GM20000 (cell line): ENCODE results near the gene GALK2.
A peak's percentile ranks its signal among the peaks of the same experiment; 100 is the strongest.

Experiments
- DNase-seq: peaks from one replicate; pipeline ENCODE4 v3.0.0; 2012; ENCODE audit warnings: low spot score
- TF ChIP-seq, protein P1 (sequence below): IDR thresholded peaks from 2 replicates; pipeline ENCODE4 v1.5.1; 2012; ENCODE audit warnings: mild to moderate bottlenecking, control low read depth; ENCODE audit errors: extremely low read depth, missing control alignments

The GALK2 gene

DNA sequence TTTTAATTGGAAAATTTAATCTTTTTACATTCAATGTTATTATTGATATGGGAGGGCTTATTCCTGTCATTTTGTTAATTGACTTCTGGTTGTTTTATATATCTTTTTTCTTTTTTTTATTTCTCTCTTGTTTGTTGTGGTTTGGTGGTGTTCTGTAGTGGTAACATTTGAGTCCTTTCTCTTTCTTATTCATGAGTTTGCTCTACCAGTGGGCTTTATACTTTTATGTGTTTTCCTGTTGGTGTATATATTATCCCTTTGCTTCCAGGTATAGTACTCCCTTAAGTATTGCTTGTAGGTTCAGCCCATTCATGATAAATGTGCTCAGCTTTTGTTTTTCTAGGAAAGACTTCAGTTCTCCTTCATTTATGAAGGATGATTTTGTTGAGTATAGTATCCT is 57.6 kb downstream of the GALK2 start:
- TF ChIP-seq, protein P1, sequence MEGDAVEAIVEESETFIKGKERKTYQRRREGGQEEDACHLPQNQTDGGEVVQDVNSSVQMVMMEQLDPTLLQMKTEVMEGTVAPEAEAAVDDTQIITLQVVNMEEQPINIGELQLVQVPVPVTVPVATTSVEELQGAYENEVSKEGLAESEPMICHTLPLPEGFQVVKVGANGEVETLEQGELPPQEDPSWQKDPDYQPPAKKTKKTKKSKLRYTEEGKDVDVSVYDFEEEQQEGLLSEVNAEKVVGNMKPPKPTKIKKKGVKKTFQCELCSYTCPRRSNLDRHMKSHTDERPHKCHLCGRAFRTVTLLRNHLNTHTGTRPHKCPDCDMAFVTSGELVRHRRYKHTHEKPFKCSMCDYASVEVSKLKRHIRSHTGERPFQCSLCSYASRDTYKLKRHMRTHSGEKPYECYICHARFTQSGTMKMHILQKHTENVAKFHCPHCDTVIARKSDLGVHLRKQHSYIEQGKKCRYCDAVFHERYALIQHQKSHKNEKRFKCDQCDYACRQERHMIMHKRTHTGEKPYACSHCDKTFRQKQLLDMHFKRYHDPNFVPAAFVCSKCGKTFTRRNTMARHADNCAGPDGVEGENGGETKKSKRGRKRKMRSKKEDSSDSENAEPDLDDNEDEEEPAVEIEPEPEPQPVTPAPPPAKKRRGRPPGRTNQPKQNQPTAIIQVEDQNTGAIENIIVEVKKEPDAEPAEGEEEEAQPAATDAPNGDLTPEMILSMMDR, result no peak
- DNase-seq, result no peak

DNA sequence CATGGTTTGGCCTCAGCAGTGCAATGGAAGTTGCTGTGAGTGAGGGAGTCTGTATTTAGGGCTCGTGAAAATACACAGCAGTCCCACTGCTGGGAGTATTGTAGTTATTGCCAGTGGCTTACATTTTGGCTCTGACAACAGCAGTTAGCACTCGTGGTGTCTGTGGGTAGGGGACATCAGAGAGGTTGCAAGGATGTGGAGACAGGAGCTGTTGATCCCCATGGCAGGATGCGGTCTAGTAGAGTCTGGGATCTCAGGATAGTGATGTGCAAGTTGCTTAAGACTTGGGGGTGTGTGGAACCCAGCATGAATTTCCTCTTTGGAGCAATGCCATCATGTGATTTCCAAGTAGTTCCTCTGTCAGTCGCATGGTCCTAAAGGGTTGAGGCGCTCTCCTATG is 59.9 kb downstream of the GALK2 start:
- TF ChIP-seq, protein P1, result no peak
- DNase-seq, result no peak

DNA sequence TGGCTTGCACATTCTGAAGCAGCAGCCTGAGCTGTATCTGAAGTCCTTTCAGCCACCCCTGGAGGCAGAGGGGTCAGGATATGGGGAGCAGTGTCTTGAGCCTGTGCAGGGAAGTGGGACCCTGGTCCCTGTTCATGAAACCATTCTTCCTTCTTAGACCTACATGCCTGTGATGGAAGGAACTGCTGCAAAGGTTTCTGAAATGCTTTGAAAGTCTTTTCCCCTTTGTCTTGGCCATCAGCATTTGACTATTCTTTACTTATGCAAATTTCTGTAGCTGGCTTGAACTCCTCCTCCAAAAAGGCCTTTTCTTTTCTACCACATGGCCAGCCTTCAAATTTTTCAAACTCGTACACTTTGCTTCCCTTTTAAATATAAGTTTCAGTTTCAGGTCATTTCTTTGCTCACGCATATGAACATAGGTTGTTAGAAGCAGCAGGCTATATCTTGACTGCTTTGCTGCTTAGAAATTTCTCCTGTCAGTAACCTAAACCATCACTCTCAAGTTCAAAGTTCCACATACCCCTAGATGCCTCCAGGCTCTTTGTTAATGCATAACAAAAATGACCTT is 62.3 kb downstream of the GALK2 start:
- TF ChIP-seq, protein P1, result no peak
- no peak for DNase-seq

DNA sequence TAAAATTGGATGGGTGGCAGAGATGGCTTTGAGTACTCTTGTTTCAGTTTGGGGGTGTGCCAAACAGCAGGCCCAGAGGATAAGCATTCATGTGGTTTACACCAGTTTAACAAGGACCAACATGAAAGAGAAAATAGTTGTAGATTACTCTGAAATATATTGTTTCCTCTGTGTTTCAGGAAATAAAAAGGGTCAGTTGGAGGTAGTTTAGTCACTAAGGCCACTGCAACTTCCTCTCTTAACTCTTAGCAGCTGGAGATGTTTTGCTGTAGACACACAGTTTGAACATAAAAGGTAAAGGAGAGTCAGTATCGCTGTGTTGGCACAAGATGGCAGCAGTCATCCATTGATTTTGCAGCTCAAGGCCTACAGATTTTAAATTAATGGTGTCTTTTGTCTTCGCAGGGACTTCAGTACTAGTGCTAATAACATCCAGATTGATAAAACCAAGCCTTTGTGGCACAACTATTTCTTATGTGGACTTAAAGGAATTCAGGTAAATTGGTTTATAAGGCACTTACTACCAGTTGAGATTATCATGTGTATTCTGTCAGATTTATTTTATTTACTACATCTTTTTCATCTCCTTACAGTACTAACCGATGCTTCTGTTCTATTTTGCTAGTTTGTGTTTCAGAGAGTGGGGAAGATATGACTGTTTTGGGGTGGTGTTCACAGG is 65.5 kb downstream of the GALK2 start:
- TF ChIP-seq, protein P1, result peak; percentile 35
- peak; percentile 34 for DNase-seq

DNA sequence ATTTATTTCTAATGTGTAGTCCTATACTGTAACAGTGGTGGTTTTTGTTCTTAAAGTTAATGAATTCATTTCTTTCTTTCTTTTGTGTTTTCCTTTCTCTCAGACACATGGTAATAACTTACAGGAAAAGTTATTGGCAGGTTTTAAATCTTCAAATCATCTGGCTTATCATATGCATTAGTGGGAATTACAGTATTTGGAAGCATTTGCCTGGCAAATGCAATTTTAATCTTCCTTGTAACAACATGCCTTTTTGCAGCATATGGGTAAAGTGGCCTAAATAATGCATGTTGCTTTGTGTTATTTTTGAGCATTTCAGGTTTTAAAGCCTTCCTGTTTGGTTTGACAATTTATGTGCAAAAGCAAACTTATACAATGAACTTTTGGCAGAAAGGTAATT is 66.8 kb downstream of the GALK2 start:
- DNase-seq, result no peak
- TF ChIP-seq, protein P1, result no peak

DNA sequence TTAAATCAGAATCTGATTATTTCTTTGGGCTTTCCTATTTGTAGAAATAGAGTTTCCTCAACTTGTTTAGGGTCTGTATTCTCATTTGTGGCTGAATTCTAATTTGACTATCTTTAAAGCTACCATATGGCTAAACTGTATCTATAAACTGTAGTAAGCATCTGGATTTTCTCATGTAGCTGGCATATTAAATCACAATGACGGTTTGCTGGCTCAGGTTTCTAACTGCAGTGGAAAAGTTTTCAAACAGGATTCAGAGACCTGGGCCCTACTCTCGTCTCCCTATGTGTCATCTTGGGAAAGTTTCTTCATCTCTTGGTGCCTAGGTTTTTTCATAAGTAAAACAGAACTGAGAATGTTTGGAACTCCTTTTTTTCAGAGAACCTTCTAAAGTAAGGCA is 68.3 kb downstream of the GALK2 start:
- TF ChIP-seq, protein P1, result no peak
- DNase-seq, result no peak

DNA sequence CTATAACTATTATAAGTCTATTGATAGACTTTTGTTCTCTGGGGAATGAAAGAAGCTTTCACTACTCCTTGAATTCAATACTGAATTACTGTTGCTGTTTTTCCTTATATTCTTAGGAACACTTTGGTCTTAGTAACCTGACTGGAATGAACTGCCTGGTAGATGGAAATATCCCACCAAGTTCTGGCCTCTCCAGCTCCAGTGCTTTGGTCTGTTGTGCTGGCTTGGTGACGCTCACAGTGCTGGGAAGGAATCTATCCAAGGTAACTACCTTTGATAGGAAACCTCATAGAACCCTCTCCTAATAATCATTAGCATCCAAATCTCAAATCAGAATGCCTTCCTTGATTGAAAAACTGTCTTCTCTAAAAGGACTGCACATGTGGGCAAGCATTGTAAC is 69.1 kb downstream of the GALK2 start:
- TF ChIP-seq, protein P1, result no peak
- DNase-seq, result no peak
